Natural killer cell (primary cell): Measurements from ENCODE around the gene NRDC. TPM values are rescaled to one million over a fixed set of nuclear protein-coding genes. Genes with fewer than 3 reads are reported as not detected.

Source experiments
- ATAC-seq, 3 donors: fragments of 150-1000 bp in 2 of 3; fragments of 200-7000 bp in 1 of 3; cut with Tn5 transposase; 1 replicate in 1 of 3; 2 replicates in 2 of 3; pipeline ENCODE4 v1.10.0; 2021; ENCODE audit warnings: mild to moderate bottlenecking in 2 of 3, moderate library complexity in 2 of 3
- DNase-seq, 2 donors: peaks; one replicate each; pipeline versions ENCODE4 v3.0.0 to v3.0.0-alpha.2; 2013 to 2021; ENCODE audit warnings: mixed read lengths in 1 of 2
- H3K27ac ChIP-seq: one replicate; pipeline ENCODE4 v1.5.1; 2013; ENCODE audit warnings: mild to moderate bottlenecking, low read length
- H3K27me3 ChIP-seq: one replicate; pipeline ENCODE4 v1.6.1; 2013; ENCODE audit warnings: low read length; ENCODE audit not compliant: control insufficient read depth, insufficient read depth
- H3K36me3 ChIP-seq: one replicate; pipeline ENCODE4 v1.6.1; 2013; ENCODE audit warnings: low read length; ENCODE audit not compliant: control insufficient read depth, insufficient read depth
- H3K4me1 ChIP-seq: one replicate; pipeline ENCODE4 v1.6.1; 2013; ENCODE audit warnings: low read length; ENCODE audit not compliant: control insufficient read depth, insufficient read depth
- H3K4me3 ChIP-seq: one replicate; pipeline ENCODE4 v1.5.1; 2013; ENCODE audit warnings: low read length
- H3K9me3 ChIP-seq: one replicate; pipeline ENCODE4 v1.6.1; 2013; ENCODE audit warnings: low read length; ENCODE audit not compliant: control insufficient read depth, insufficient read depth
- H3K27ac Mint-ChIP-seq, 2 donors: one replicate each; pipeline ENCODE4 v1.8.0; 2022; ENCODE audit warnings: mild to moderate bottlenecking in 2 of 2, mixed read lengths in 2 of 2, moderate library complexity in 1 of 2
- H3K27me3 Mint-ChIP-seq, 2 donors: one replicate each; pipeline ENCODE4 v1.8.0; 2022; ENCODE audit warnings: low read depth in 2 of 2, mixed read lengths in 2 of 2
- H3K36me3 Mint-ChIP-seq: one replicate; pipeline ENCODE4 v1.8.0; 2022; ENCODE audit warnings: mixed read lengths
- H3K4me1 Mint-ChIP-seq, 2 donors: one replicate each; pipeline ENCODE4 v1.8.0; 2022; ENCODE audit warnings: mixed read lengths in 2 of 2
- H3K4me3 Mint-ChIP-seq: one replicate; pipeline ENCODE4 v1.8.0; 2022; ENCODE audit warnings: mild to moderate bottlenecking, moderate library complexity, mixed read lengths
- H3K9me3 Mint-ChIP-seq, 2 donors: one replicate each; pipeline ENCODE4 v1.8.0; 2022; ENCODE audit warnings: mixed read lengths in 2 of 2
- CTCF ChIP-seq: fragments of 200-600 bp; IDR thresholded peaks from one replicate; pipeline ENCODE4 v1.8.0; 2022; ENCODE audit warnings: antibody characterized with exemption
- WGBS: methylation state at CpG from one replicate; pipeline ENCODE4 v1.1.7; 2013; ENCODE audit warnings: missing lambda C conversion rate; ENCODE audit not compliant: insufficient coverage; 5-methylcytosine and 5-hydroxymethylcytosine counted together
- intact Hi-C: fragments of 100-400 bp; cut with micrococcal nuclease; formaldehyde crosslinking; loops from one replicate; pipeline ENCODE4 v1.14.2; 2022
- total RNA-seq, 4 donors: library from RNA; stranded (reverse); fragments of 120-200 nt in 1 of 4; gene quantifications; one replicate each; pipeline versions ENCODE4 v1.2.3 to v1.2.4, GENCODE V29; 2013 to 2022

NRDC gene
- total RNA-seq, 3 donors from 2014 or later (not counting 1 experiment from before 2014, with no cell fraction given), result 122 to 165 (median 145) TPM

GRCh38 chr1:51916587-51917405, 38.3 kb upstream of the NRDC start:
- Histone ChIP-seq H3K4me3 (no peak overlapping the region), H3K27me3 (no peaks in the 10 kb centered on the region), H3K4me1 (no peaks in the 10 kb centered on the region), H3K36me3 (no peaks in the 10 kb centered on the region), H3K27ac (no peak overlapping the region), H3K9me3 (no peaks in the 10 kb centered on the region)
- no peaks in the 10 kb centered on the region for H3K4me1 Mint-ChIP-seq
- H3K9me3 Mint-ChIP-seq, result no peaks in the 10 kb centered on the region
- intact Hi-C loops, result no loop called here
- ATAC-seq, result no peak
- no peak overlapping the region for H3K27ac Mint-ChIP-seq
- WGBS, result 89% methylated on average over 4 of the region's 5 CpGs
- H3K36me3 Mint-ChIP-seq, result no peaks in the 10 kb centered on the region
- no peak for TF ChIP-seq CTCF
- H3K27me3 Mint-ChIP-seq, result peaks cover 27 to 54% of the 10 kb centered on the region in 2 donors
- no peak overlapping the region for H3K4me3 Mint-ChIP-seq
- no peak for DNase-seq

DNA sequence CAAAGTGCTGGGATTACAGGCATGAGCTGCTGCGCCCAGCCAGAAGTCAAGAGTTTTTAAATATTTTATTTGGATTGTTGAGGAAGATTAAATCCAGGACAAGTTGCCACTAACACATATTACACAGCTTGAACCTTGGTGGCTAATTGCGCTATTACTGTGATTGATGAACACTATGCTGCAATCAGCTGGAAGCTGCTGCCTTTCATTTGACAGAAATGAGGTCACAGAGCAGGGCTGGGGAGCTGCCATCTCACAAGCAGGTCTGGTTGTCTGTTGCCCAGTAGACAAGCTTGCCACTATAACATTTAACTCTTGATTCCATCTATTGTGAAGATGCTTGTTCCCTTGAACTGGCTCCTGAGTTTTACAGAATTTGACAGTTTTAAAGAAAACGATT, 37.4 kb upstream of the NRDC start:
- Histone ChIP-seq H3K9me3 (no peaks in the 10 kb centered on the region), H3K4me1 (no peaks in the 10 kb centered on the region), H3K27me3 (no peaks in the 10 kb centered on the region), H3K36me3 (no peaks in the 10 kb centered on the region), H3K27ac (no peak overlapping the region), H3K4me3 (no peak overlapping the region)
- no peak for DNase-seq
- intact Hi-C loops, result no loop called here
- H3K4me1 Mint-ChIP-seq, result no peaks in the 10 kb centered on the region
- ATAC-seq, result no peak
- 74% methylated on average over 2 of the region's 3 CpGs for WGBS
- H3K36me3 Mint-ChIP-seq, result no peaks in the 10 kb centered on the region
- no peak overlapping the region for H3K4me3 Mint-ChIP-seq
- TF ChIP-seq CTCF, result no peak
- no peak overlapping the region for H3K27ac Mint-ChIP-seq
- H3K27me3 Mint-ChIP-seq, result peaks cover 25 to 54% of the 10 kb centered on the region in 2 donors
- no peaks in the 10 kb centered on the region for H3K9me3 Mint-ChIP-seq

DNA sequence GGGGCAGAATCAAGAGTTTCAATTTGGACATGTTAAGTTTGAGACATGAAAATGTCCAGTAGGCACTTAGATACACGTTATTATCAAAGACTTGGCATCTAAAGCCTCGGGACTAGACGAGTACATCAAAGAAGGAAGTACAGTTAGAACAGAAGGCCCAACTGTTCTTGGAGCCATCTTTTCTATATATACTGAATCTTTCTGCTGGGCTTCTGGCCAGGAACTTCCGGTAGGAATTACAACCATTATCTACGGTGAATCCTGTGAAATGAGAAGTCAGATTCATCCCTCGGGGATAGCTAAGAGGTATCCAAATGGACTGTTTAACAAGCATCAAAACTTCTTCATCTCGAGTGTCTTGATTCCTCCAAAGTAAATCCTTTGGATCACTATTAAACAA, 34.4 kb upstream of the NRDC start:
- DNase-seq, result no peak
- intact Hi-C loops, result no loop called here
- Mint-ChIP-seq H3K27me3 (peaks cover 19 to 44% of the 10 kb centered on the region in 2 donors), H3K9me3 (no peaks in the 10 kb centered on the region), H3K27ac (no peak overlapping the region), H3K36me3 (no peaks in the 10 kb centered on the region), H3K4me3 (no peak overlapping the region), H3K4me1 (no peaks in the 10 kb centered on the region)
- no peak for ATAC-seq
- H3K9me3 ChIP-seq, result no peaks in the 10 kb centered on the region
- 91% methylated on average over 7 of the region's 7 CpGs for WGBS
- TF ChIP-seq CTCF, result no peak
- H3K36me3 ChIP-seq, result no peaks in the 10 kb centered on the region
- no peak overlapping the region for H3K4me3 ChIP-seq
- no peaks in the 10 kb centered on the region for H3K27me3 ChIP-seq
- H3K4me1 ChIP-seq, result no peaks in the 10 kb centered on the region
- H3K27ac ChIP-seq, result no peak overlapping the region
